GM18511 (cell line): Measurements from ENCODE around the gene CD1B.
"Not testable (repeated sequence)": the region's sequence is repeated elsewhere in the genome, so short reads cannot be mapped to it uniquely, and the experiment has no call there.

Experiments
- ATAC-seq: cut with Tn5 transposase; IDR thresholded peaks from one replicate; pipeline ENCODE4 v1.9.1; 2021; ENCODE audit warnings: mild to moderate bottlenecking, moderate library complexity; ENCODE audit not compliant: unreplicated experiment

CD1B gene

DNA sequence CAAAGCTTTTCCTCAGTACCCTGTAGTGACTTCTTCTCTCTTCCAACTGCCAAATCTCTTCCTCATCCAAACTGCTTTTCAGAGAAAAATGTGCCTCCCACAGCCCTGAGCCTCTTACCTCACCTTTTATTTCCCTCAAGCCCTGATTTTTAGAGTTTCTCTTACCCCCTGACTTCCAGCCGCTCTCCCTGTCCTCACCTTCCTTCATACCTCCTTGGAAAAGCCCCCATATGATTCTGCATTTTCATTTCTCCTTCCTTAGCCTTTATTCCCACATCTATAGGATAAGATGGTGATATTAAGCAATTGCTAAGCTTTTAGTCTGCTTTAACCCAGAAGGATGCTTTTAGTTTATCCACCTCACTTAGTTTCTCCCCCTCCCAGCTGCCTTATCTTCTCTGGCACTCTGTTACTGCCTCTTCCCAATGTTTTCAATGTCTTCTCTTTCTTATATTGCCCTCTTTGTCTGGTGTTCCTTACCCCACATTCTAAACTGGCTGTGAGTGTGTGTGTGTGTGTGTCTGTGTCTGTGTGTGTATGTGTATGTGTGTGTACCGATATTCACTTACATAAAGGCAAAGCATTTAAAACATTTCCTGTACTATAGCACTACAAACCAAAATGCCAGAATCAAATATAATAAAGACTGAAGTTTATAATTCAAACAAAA, at the start of gene CD1B:
Gene CD1B, minus strand, starts transcription at position 51 of the 670 bp plus-strand sequence. CDS start 108 bp downstream, outside the sequence.
- no peak for ATAC-seq

DNA sequence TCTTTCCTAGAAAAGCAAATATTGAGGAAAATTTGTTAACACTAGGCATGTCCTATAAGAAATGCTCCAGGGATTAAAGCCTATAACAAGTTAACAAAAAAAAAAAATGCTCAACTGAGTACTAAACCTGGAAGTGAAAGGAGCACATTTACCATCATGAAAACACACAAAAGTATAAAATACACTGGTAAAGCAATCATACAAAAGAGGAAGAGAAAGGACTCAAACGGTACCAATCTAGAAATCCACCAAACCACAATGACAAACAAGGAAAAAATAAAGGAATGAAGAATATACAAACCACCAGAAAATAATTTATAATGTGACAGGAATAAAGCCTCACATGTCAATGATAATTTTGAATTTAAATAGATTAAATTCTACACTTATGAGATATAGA, 43.5 kb upstream of the CD1B start:
- ATAC-seq = no peak

DNA sequence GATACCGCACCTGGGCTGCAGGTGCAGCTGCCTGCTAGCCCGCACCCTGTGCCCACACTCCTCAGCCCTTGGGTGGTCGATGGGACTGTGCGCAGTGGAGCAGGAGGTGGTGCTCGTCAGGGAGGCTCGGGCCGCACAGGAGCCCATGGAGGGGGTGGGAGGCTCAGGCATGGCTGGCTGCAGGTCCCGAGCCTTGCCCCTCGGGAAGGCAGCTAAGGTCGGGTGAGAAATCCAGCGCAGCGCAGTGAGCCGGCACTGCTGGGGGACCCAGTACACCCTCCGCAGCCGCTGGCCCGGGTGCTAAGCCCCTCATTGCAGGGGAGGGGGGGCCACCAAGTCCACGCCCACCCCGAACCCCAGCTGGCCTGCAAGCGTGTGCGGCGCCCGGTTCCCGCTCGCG, 42.8 kb upstream of the CD1B start:
- ATAC-seq = not testable (repeated sequence)

DNA sequence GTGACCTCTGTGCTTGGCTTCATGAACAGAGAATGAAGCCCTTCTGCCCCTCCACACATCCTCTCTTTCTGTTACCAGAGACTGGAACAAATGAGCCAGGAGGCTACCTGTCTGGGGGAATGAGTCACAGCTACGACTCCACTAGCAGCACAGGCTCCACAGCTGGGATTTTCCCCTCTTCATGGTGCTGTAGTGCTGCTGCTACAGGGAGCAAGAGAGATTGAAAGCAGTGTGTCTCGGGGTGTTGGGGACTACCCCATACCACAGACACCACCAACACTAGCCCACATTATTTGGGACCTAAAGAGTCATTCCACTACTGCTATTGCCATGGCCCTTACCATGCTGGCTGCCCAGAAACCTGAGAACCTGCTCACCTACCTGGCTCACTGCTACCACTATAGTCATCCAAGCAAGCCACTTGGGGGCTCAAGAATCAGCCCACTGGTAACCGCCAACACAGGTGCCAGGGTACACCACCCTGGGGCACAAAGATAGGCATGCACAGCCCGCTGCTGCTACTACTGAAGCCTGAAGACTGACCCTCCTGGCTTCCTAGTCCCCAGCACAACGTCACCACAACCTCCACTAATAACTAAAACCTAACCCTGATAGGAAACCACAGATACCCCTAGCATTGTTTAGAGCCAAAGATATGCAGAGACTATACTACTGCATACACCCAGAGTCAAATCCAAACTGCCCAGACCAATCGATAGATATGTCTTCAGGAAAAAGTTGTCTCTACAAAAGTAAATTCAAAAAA, 40.0 kb upstream of the CD1B start:
- ATAC-seq = peak; percentile 99

DNA sequence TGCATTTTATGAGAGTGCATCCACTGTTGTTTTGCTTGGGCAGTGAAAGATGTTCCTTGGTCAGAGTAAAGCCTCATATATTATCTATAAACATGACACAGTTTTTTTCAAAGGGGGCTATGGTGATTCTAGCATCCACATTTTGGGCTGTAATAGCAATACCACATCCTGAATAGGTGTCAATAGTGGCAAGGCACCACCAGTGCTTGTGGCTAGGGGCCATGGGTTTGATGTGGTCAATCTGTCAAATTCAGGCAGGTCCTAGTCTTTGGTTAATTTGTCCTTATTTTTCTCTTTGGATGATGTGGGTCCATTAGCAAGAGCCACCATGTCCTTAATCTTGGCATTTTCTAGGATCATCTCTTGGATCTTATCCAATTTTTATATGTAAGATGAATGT, 35.5 kb upstream of the CD1B start:
- ATAC-seq = no peak

DNA sequence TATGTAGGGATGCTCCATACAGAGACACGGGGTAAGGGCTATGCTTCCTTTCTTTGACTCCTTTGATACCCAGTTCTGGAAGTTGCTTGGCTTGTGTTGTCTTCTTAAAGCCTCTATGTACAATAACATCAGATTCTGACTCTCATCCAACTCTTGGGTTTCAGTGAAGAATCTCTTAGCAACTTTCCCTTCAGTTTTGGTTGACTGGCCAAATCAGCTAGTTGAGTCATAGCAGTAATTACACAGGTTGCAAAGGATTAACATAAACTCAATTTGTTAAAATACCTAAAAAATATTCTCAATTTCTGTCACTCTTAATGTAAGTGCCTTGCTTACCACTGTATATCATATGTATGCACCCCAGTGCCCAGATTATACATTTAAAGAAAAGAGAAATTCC, 31.6 kb upstream of the CD1B start:
- no peak for ATAC-seq

DNA sequence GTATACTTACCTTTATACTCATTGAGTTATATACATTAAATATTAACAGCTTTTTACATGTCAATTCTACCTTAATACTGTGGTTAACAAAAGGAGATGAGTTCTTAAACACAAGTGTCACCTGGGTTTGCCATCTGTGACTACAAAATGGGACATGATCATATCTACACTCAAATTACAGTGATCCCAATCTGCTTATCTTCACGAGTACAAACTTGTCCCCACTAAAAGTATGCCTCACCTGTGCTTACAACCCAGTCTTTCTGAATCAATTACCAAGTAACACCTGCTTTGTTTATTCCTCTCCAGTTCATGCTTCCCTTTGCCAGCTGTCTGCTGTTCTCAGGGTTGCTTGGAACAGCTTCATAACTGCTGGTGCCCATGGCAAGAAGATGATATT, 31.2 kb upstream of the CD1B start:
- ATAC-seq = no peak

DNA sequence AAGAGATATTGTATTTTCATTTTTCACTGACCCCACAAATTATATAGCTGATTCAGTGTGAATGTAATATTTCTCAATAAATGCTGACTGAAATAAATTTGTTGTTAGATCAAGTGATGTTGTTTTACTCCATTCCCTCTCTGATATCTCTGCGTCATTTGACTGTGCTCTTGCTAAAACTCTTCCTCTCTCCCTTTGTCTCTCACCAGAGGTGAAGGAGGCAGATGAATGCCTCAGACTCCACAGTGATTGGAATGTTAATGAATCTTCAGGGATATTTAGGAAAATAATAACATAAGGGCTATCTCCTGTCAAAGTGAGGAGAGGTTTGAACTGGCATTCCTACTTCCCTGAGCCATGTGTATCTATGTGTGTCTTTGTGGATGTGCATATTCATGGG, 26.1 kb upstream of the CD1B start:
- ATAC-seq = no peak

DNA sequence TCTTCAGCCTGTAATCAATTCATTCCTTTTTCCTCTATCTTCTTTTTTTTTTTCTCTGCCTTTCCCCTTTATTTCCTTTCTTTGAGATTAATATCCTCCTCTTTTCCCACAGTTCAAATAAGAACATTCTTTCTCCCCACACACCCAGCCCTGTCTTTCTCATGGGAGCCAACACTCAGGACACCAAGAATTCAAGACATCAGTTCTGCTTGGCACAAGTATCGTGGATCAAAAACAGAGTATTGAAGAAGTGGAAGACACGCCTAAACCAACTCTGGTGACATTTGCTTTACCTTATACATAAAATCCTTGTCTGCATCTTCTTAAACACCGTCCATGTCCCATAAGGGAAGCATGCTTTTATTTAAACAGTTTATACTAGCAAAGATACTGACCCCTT, 25.3 kb upstream of the CD1B start:
- ATAC-seq = no peak

DNA sequence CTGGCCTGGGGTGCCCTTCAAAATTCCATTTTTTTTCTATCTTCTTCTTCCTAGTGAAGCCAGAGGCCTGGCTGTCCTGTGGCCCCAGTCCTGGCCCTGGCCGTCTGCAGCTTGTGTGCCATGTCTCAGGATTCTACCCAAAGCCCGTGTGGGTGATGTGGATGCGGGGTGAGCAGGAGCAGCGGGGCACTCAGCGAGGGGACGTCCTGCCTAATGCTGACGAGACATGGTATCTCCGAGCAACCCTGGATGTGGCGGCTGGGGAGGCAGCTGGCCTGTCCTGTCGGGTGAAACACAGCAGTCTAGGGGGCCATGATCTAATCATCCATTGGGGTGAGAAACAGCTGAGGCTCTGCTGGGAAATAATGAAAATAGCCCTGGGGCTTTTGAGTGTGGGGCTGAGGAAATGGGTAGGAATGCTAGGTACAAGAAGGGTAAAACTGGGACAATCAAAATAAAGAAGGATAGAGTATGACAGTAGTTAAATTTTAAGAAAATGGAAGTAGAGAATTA, 24.5 kb upstream of the CD1B start:
- no peak for ATAC-seq

DNA sequence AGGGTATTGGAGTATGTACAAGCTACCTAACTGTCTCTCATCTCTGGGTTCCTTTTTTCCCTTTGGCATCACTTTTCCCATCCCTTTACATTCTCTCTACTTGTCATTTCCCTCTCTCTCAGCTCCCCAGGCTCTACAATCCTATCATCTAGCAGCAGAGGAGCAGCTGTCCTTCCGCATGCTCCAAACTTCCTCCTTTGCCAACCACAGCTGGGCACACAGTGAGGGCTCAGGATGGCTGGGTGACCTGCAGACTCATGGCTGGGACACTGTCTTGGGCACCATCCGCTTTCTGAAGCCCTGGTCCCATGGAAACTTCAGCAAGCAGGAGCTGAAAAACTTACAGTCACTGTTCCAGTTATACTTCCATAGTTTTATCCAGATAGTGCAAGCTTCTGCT, 22.9 kb upstream of the CD1B start:
- no peak for ATAC-seq

DNA sequence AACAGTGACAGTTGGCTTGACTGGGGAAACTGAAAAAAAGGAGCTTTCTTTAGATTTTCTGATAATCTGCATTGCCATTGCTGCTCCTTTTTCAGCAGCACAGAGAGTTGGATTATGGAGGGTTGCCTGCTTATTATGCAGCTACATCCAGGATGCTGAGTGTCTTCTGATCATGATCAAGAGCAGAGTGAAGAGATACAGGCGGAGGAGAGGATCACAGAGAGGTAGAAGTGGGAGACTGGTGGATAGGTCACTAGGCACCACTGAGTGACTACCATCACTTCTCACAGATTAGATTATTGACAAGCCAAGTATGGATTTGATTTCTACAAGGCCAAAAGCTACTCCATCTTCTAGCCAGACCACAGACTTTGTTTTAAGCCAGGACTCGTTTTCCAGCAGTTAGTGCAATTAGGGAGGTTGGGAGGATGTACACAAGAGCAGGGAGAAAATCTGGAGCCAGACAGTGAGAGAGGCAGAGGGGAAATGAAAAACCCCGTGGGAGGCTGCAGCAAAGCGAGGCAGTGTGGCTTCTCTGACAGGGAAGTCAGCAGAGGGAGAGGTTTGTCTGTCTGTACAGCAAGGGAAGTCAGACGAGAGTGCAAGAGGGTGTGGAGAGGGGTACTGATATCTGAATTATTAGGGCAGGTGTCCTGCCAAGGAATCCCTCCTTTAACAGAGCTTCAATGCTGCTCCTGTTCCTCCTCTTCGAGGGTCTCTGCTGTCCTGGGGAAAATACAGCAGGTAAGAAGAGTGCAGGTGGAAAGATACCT, 22.2 kb upstream of the CD1B start, which contains the start of gene CD1E:
Gene CD1E, plus strand, starts transcription at position 592 of the 773 bp plus-strand sequence. Its CDS starts 95 bp downstream, at position 687.
- no peak for ATAC-seq

DNA sequence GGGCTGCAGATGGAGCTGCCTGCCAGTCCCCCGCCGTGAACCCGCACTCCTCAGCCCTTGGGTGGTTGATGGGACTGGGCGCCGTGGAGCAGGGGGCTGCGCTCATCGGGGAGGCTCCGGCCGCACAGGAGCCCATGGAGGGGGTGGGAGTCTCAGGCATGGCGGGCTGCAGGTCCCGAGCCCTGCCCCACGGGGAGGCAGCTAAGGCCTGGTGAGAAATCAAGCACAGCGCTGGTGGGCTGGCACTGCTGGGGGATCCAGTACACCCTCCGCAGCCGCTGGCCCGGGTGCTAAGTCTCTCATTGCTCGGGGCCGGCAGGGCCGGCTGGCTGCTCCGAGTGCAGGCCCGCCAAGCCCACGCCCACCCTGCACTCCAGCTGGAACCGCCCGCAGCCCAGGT, 17.6 kb upstream of the CD1B start:
- not testable (repeated sequence) for ATAC-seq

DNA sequence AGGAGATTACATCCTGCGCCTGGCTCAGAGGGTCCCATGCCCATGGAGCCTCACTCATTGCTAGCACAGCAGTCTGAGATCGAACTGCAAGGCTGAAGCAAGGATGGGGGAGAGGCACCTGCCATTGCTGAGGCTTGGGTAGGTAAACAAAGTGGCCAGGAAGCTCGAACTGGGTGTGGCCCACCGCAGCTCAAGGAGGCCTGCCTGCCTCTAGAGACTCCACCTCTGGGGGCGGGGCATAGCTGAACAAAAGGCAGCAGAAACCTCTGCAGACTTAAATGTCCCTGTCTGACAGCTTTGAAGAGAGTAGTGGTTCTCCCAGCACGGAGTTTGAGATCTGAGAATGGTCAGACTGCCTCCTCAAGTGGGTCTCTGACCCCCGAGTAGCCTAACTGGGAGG, 5.1 kb upstream of the CD1B start:
- not testable (repeated sequence) for ATAC-seq

DNA sequence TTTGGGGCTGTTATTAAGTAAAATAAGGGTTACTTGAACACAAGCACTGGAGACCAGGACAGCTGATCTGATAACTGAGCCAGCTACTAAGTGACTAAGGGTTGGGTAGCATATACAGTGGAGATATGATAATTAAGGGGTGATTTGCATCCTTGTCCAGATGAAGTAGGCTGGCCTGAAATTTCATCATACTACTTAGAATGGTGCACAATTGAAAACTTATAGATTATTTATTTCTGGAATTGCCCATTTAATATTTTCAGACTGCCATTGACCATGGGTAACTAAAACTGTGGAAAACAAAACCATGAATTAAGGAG, 3.8 kb upstream of the CD1B start:
- ATAC-seq = no peak

DNA sequence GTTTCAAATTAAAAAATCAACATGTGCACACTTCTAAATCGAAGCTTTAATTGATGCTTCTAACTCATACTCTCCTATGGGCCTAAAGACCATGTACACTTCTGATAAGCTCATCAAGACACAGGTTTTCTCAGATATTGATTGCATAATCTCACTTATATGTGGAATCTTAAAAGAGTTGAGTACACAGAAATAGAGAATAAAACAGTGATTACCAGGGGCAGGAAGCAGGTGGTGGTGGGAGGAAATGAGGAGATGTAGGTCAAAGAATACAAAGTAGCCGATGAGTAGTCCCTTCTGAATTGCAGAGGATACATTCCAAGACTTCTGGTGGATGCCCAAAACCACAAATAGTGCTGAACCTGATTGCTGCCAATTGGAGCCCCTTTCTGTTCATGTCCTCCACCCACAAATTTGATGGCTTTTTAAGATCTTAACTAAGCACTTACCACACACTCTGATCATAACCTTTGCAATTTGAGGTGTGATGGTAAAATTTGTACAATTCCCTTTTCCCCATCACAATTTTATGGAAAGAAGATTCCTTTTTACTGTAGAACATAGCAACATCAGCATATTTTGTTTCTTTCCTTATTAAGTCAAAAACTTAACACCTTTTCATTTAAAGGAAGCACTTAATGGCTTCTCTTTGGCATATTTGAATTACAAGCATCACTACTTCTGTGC, 3.3 kb upstream of the CD1B start:
- ATAC-seq = no peak

DNA sequence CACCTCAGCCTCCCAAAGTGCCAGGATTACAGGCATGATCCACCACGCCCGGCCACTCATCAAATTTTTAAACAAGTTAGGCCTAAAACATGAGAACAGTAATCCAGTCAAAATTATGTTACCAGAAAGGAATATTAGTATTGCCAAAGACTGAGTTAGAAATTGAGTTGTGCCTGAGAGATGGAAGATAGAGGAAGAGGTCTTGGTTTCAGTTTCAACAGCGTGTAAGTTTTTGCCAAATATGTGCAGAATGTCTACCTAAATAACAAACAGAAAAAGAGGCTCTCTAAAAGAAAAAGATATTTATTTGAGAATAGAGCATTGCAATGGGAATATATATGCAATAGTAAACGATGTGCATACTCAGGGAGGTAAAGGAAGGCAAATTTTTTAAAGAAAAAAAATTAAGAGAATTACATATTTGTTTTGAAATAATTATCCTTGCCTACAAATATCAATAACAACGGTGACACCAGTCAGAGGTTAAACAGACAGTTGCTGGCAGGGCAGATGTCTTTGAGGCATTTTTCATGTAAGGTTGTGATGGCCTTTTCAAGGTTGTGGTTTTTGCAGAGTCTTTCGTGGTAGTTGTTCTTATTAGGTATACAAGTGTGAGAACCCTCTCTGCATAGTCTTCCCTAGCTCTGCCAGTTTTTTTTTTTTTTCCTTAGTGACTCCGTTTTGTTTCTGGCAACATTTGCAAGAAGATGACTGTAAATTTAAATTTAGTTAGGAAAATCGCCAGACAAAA, 2.2 kb upstream of the CD1B start:
- ATAC-seq = no peak

DNA sequence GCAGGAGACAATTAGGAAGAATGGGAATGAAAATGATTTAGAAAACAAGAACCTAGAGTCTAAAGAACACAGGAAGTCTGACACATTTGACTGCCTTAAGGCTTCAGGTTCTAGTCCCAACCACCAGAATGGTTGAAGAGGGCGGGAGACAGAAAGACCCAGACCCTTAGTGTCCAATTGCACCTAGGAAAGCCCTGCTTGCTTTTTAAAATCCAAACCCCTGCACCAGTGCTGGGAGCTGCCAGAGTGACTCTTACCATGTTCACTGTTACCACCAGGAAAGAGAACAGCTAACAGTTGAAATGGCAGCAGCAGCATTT, 265 bp downstream of the CD1B start:
- no peak for ATAC-seq

DNA sequence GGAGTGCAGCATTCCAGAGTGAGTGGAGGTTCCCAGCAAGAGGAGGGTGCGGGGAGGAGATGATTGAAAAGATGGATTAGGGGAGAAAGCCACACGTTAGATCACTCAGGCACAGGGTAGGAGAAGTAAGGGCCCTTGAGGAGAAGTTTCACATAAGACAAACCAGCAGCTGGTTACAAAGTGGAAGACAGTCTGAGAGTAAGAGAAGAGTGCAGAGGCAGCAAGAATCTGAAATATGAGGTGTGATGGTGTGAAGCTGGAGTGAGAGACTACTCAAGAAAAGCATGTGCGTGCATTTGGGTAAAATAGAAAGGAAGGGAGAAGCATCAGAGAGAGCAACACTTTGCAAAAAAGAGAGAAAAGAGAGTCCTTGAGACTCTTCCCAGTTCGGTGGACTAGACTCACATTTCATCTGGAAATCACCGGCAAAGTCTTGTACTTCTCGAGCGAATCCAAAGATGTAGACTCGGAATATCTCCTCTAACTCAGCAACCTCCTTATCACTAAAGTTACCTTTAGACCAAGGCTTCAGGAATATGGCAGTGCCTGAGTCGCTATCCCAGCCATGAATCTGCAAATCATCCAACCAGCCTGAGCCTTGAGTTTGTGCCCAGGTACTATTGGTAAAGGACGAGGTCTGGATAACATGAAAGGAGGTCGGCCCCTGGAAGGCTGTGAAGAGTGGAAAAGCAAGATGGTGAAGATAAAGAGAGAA, 783 bp downstream of the CD1B start:
- ATAC-seq = no peak

DNA sequence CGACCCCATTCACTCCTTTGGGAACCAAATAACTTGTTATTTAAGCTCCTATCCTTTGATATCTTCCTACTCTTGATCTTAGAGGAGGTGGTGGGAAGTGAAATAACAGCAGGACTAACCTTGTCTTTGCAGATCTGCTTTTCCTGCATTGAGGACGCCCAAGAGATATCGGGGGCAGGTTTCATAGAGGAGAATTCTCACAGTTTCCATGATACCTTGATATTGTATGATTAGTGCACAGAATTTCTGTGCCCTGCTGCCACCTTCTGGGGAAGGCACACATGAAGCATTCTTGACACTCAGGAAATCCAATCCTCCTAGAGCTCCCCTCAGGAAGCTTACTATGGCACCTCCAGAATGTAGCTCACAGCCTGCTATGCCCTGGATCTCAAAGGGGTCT, 1.6 kb downstream of the CD1B start:
- ATAC-seq = no peak
